ENCODE results near the gene SLC2A11. TPM values are rescaled to one million over a fixed set of nuclear protein-coding genes. Genes with fewer than 3 reads are reported as not detected.

The SLC2A11 gene
- total and polyA plus RNA-seq, 9 of the 15 experiments (the other 6 are each of a cell fraction or from before 2014, with no cell fraction given): 0.44 to 2.7 (median 2.1) TPM

GRCh38 chr22:23838681-23839468 lies 18.8 kb upstream of the SLC2A11 start, which contains the start of gene DERL3 (continued):
- no peak for TF ChIP-seq FOXP4 (CRISPR knock-in tag; IDR thresholded peaks at IDR 0.05; ENCODE audit: borderline replicate concordance)
- no peak for TF ChIP-seq ZFX (CRISPR knock-in tag; IDR thresholded peaks at IDR 0.05)
- no peak for TF ChIP-seq MEF2D (tag; conservative IDR thresholded peaks at IDR 0.05; ENCODE audit: low read depth)
- TF ChIP-seq RB1 (IDR thresholded peaks at IDR 0.05; ENCODE audit: low read depth): peak; percentile 83; the same call in 1 of the 2 replicates
- TF ChIP-seq SMARCA5 (IDR thresholded peaks at IDR 0.05): no peak
- no peak for TF ChIP-seq ZNF280A (IDR thresholded peaks at IDR 0.05; ENCODE audit: low read depth, partially characterized antibody)
- TF ChIP-seq, protein P1, sequence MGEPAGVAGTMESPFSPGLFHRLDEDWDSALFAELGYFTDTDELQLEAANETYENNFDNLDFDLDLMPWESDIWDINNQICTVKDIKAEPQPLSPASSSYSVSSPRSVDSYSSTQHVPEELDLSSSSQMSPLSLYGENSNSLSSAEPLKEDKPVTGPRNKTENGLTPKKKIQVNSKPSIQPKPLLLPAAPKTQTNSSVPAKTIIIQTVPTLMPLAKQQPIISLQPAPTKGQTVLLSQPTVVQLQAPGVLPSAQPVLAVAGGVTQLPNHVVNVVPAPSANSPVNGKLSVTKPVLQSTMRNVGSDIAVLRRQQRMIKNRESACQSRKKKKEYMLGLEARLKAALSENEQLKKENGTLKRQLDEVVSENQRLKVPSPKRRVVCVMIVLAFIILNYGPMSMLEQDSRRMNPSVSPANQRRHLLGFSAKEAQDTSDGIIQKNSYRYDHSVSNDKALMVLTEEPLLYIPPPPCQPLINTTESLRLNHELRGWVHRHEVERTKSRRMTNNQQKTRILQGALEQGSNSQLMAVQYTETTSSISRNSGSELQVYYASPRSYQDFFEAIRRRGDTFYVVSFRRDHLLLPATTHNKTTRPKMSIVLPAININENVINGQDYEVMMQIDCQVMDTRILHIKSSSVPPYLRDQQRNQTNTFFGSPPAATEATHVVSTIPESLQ (CRISPR knock-in tag; IDR thresholded peaks at IDR 0.05): peak; percentile 87; the same call in 1 of the 2 replicates
- TF ChIP-seq MYC (IDR thresholded peaks at IDR 0.05; ENCODE audit: low read depth, low read length): peak; percentile 85
- no peak for TF ChIP-seq MYC (CRISPR knock-in tag; IDR thresholded peaks at IDR 0.05; ENCODE audit: borderline replicate concordance, low read depth)
- peak; percentile 33 for TF ChIP-seq PCBP1 (IDR thresholded peaks at IDR 0.05; ENCODE audit: low read depth, low read length, poor library complexity, severe bottlenecking)
- TF ChIP-seq HDAC1 (IDR thresholded peaks at IDR 0.05): peak in 1 of 2 experiments; percentile 98; a peak in 2 of 4 replicates
- TF ChIP-seq SP1 (CRISPR knock-in tag; IDR thresholded peaks at IDR 0.05): peak; percentile 97
- no peak; the same call in 1 of the 2 replicates for TF ChIP-seq AFF4 (CRISPR knock-in tag; IDR thresholded peaks at IDR 0.05)
- peak; percentile 86 for TF ChIP-seq USF2 (CRISPR knock-in tag; IDR thresholded peaks at IDR 0.05)
- TF ChIP-seq SPI1 (IDR thresholded peaks at IDR 0.05; ENCODE audit: borderline replicate concordance, low read depth, low read length): peak; percentile 67; the same call in 1 of the 2 replicates
- no peak for TF ChIP-seq TBL1XR1 (IDR thresholded peaks at IDR 0.05; ENCODE audit: low read length in 2 of 2)
